ENCODE results near the gene KLC1.
"Not testable (repeated sequence)": the region's sequence is repeated elsewhere in the genome, so short reads cannot be mapped to it uniquely, and the experiment has no call there.

KLC1 gene

GRCh38 chr14:103691655-103692054 lies 62.6 kb downstream of the KLC1 start:
- DNase-seq (ENCODE audit: low spot score): not testable (repeated sequence)

GRCh38 chr14:103692159-103692558 lies 63.1 kb downstream of the KLC1 start:
- no peak for DNase-seq (ENCODE audit: low spot score)

- no peak for DNase-seq (ENCODE audit: low spot score)
Measured at GRCh38 chr14:103692871-103693270, 63.9 kb downstream of the KLC1 start.

GRCh38 chr14:103693515-103693914 lies 64.5 kb downstream of the KLC1 start:
- no peak for DNase-seq (ENCODE audit: low spot score)

GRCh38 chr14:103694572-103695026 lies 65.6 kb downstream of the KLC1 start:
- DNase-seq (ENCODE audit: low spot score): no peak

GRCh38 chr14:103695296-103696069 lies 66.5 kb downstream of the KLC1 start:
- DNase-seq (ENCODE audit: low spot score): no peak

GRCh38 chr14:103696070-103696402 lies 67.0 kb downstream of the KLC1 start:
- DNase-seq (ENCODE audit: low spot score): no peak

- no peak for DNase-seq (ENCODE audit: low spot score)
Measured at GRCh38 chr14:103696466-103697071, 67.6 kb downstream of the KLC1 start.

GRCh38 chr14:103697206-103697602 lies 68.2 kb downstream of the KLC1 start:
- no peak for DNase-seq (ENCODE audit: low spot score)

- no peak for DNase-seq (ENCODE audit: low spot score)
Measured at GRCh38 chr14:103697603-103698379, 68.8 kb downstream of the KLC1 start.

GRCh38 chr14:103698380-103699260 lies 69.6 kb downstream of the KLC1 start:
- peak; percentile 21 for DNase-seq (ENCODE audit: low spot score)

- no peak for DNase-seq (ENCODE audit: low spot score)
Measured at GRCh38 chr14:103699261-103699661, 70.2 kb downstream of the KLC1 start.

GRCh38 chr14:103699901-103700752 lies 71.1 kb downstream of the KLC1 start:
- no peak for DNase-seq (ENCODE audit: low spot score)

GRCh38 chr14:103700753-103701490 lies 71.9 kb downstream of the KLC1 start:
- DNase-seq (ENCODE audit: low spot score): no peak

- no peak for DNase-seq (ENCODE audit: low spot score)
Measured at GRCh38 chr14:103702095-103702494, 73.1 kb downstream of the KLC1 start.

GRCh38 chr14:103702497-103703432 lies 73.8 kb downstream of the KLC1 start:
- no peak for DNase-seq (ENCODE audit: low spot score)

- no peak for DNase-seq (ENCODE audit: low spot score)
Measured at GRCh38 chr14:103703433-103704385, 74.7 kb downstream of the KLC1 start.

GRCh38 chr14:103704708-103705107 lies 75.7 kb downstream of the KLC1 start:
- DNase-seq (ENCODE audit: low spot score): no peak

Data from kidney tubule cell (primary cell).